WTC11 (cell line): ENCODE measurements around the gene DYNC1I1.

Experiments
- ATF3 ChIP-seq: sonication (generic); formaldehyde crosslinking; conservative IDR thresholded peaks from 2 replicates; pipeline ENCODE4 v1.8.1; 2022; ENCODE audit warnings: mild to moderate bottlenecking, missing genetic modification reagents
- FOXK1 ChIP-seq: sonication (generic); formaldehyde crosslinking; IDR thresholded peaks from 2 replicates; pipeline ENCODE4 v1.8.0; 2022; ENCODE audit warnings: mild to moderate bottlenecking, moderate library complexity, missing genetic modification reagents
- ZNF263 ChIP-seq: sonication (generic); formaldehyde crosslinking; IDR thresholded peaks from 2 replicates; pipeline ENCODE4 v1.8.1; 2022; ENCODE audit warnings: low read depth, mild to moderate bottlenecking, moderate library complexity, missing genetic modification reagents
- TF ChIP-seq, protein P1 (sequence below): fragments of 200-600 bp; IDR thresholded peaks from 2 replicates; pipeline ENCODE4 v1.8.0; 2022; ENCODE audit warnings: antibody characterized with exemption

GRCh38 chr7:95847061-95847460 is 74.7 kb downstream of the DYNC1I1 start:
- TF ChIP-seq, protein P1, sequence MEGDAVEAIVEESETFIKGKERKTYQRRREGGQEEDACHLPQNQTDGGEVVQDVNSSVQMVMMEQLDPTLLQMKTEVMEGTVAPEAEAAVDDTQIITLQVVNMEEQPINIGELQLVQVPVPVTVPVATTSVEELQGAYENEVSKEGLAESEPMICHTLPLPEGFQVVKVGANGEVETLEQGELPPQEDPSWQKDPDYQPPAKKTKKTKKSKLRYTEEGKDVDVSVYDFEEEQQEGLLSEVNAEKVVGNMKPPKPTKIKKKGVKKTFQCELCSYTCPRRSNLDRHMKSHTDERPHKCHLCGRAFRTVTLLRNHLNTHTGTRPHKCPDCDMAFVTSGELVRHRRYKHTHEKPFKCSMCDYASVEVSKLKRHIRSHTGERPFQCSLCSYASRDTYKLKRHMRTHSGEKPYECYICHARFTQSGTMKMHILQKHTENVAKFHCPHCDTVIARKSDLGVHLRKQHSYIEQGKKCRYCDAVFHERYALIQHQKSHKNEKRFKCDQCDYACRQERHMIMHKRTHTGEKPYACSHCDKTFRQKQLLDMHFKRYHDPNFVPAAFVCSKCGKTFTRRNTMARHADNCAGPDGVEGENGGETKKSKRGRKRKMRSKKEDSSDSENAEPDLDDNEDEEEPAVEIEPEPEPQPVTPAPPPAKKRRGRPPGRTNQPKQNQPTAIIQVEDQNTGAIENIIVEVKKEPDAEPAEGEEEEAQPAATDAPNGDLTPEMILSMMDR, result no peak
- TF ChIP-seq FOXK1 (CRISPR knock-in tag) (no peak), ATF3 (CRISPR knock-in tag) (no peak), ZNF263 (no peak)
